DMS153 (cell line): ENCODE measurements around the gene CMBL.

ENCODE experiments used
- DNase-seq: peaks from one replicate; lab custom pipeline; 2025; lab: John Stamatoyannopoulos, UW

The CMBL gene

GRCh38 chr5:10310066-10310779 lies 2.5 kb upstream of the CMBL start:
- DNase-seq, result peak; percentile 81

GRCh38 chr5:10308844-10309243 lies 1.1 kb upstream of the CMBL start:
- no peak for DNase-seq

GRCh38 chr5:10306806-10307205 lies 896 bp downstream of the CMBL start:
- DNase-seq, result no peak

GRCh38 chr5:10306114-10306513 lies 1.6 kb downstream of the CMBL start:
- DNase-seq, result no peak

- peak; percentile 26 for DNase-seq
Measured at GRCh38 chr5:10304932-10305331, 2.8 kb downstream of the CMBL start.

GRCh38 chr5:10303699-10304170 lies 4.0 kb downstream of the CMBL start:
- DNase-seq, result no peak

GRCh38 chr5:10303201-10303600 lies 4.5 kb downstream of the CMBL start:
- no peak for DNase-seq

- DNase-seq, result peak; percentile 39
Measured at GRCh38 chr5:10301842-10302610, 5.7 kb downstream of the CMBL start.

- DNase-seq, result peak; percentile 25
Measured at GRCh38 chr5:10301266-10301665, 6.4 kb downstream of the CMBL start.

GRCh38 chr5:10300246-10300645 lies 7.5 kb downstream of the CMBL start:
- DNase-seq, result no peak

- DNase-seq, result no peak
Measured at GRCh38 chr5:10297646-10298204, 10.0 kb downstream of the CMBL start.

GRCh38 chr5:10295619-10296326 lies 11.9 kb downstream of the CMBL start:
- DNase-seq, result no peak

GRCh38 chr5:10293907-10294662 lies 13.6 kb downstream of the CMBL start:
- no peak for DNase-seq

GRCh38 chr5:10291692-10292339 lies 15.9 kb downstream of the CMBL start:
- DNase-seq, result no peak

GRCh38 chr5:10290438-10290837 lies 17.3 kb downstream of the CMBL start:
- DNase-seq, result no peak

GRCh38 chr5:10289991-10290390 lies 17.7 kb downstream of the CMBL start:
- no peak for DNase-seq

GRCh38 chr5:10289353-10289752 lies 18.3 kb downstream of the CMBL start:
- DNase-seq, result peak; percentile 69

- DNase-seq, result peak; percentile 98
Measured at GRCh38 chr5:10288592-10289219, 19.0 kb downstream of the CMBL start.

- DNase-seq, result no peak
Measured at GRCh38 chr5:10286862-10287227, 20.9 kb downstream of the CMBL start.

GRCh38 chr5:10286162-10286861 lies 21.4 kb downstream of the CMBL start:
- DNase-seq, result no peak
